HEK293 (cell line): ENCODE data around the gene FUT9.

Source experiments
- ZNF394 ChIP-seq: fragments of 450-650 bp; formaldehyde crosslinking; IDR thresholded peaks from 2 replicates; pipeline ENCODE4 v1.5.1; 2016; ENCODE audit warnings: missing biosample characterization, missing genetic modification characterization, mild to moderate bottlenecking, moderate library complexity, borderline replicate concordance
- TF ChIP-seq, protein P1 (sequence below): fragments of 450-650 bp; formaldehyde crosslinking; IDR thresholded peaks from 2 replicates; pipeline ENCODE4 v1.5.1; 2016; ENCODE audit warnings: missing biosample characterization, missing genetic modification characterization

DNA sequence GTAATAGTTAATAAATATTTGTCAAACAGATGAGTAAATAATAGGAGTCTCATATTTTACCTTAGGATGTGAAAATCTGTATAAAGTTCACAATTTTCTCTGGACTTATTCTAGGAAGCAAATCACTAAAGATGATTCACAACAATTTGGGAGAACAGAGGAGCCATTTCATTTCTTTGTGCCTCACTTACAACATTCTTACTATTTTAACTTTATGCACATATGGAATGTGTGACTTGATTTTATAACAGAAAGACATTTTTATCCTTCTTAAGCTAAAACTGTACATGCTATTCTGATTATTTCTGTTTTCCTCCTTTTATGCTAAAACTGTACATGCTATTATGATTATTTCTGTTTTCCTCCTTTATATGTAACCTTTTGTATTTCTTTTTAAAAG lies 83.3 kb downstream of the FUT9 start:
- TF ChIP-seq, protein P1, sequence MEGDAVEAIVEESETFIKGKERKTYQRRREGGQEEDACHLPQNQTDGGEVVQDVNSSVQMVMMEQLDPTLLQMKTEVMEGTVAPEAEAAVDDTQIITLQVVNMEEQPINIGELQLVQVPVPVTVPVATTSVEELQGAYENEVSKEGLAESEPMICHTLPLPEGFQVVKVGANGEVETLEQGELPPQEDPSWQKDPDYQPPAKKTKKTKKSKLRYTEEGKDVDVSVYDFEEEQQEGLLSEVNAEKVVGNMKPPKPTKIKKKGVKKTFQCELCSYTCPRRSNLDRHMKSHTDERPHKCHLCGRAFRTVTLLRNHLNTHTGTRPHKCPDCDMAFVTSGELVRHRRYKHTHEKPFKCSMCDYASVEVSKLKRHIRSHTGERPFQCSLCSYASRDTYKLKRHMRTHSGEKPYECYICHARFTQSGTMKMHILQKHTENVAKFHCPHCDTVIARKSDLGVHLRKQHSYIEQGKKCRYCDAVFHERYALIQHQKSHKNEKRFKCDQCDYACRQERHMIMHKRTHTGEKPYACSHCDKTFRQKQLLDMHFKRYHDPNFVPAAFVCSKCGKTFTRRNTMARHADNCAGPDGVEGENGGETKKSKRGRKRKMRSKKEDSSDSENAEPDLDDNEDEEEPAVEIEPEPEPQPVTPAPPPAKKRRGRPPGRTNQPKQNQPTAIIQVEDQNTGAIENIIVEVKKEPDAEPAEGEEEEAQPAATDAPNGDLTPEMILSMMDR (tag by site-specific recombination), result no peak
- TF ChIP-seq ZNF394 (tag by site-specific recombination), result no peak
